Measurements from ENCODE around the gene NAV3.

NAV3 gene

DNA sequence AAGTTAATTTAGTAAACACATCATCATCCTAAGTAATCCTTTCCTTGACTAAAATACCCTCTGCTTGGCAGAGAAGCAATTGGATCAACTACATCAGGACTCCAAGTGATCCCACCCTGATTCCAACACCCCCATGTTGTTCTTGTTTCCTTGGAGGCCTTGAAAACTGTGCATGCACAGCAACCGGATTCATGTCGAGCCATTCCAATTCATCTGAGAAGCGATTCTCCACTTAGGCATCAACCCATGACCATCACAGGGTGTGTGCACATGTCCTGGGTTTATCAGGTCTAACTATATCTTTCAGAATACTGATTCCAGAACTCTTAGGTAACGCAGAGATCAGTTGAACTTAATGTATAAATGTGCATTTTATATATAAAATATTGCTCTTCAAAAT, 163.0 kb downstream of the NAV3 start:
- H3K4me3 ChIP-seq (ENCODE audit: low read depth, low read length) = no peak overlapping the region
- in situ Hi-C loops (cut with HindIII; ENCODE audit: low pct_ligation_motif_present, low sequenced_read_pairs) = no loop called here
- H3K36me3 ChIP-seq (replicated peaks) = peaks cover 3% of the 10 kb centered on the region
- TF ChIP-seq, protein P1, sequence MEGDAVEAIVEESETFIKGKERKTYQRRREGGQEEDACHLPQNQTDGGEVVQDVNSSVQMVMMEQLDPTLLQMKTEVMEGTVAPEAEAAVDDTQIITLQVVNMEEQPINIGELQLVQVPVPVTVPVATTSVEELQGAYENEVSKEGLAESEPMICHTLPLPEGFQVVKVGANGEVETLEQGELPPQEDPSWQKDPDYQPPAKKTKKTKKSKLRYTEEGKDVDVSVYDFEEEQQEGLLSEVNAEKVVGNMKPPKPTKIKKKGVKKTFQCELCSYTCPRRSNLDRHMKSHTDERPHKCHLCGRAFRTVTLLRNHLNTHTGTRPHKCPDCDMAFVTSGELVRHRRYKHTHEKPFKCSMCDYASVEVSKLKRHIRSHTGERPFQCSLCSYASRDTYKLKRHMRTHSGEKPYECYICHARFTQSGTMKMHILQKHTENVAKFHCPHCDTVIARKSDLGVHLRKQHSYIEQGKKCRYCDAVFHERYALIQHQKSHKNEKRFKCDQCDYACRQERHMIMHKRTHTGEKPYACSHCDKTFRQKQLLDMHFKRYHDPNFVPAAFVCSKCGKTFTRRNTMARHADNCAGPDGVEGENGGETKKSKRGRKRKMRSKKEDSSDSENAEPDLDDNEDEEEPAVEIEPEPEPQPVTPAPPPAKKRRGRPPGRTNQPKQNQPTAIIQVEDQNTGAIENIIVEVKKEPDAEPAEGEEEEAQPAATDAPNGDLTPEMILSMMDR (IDR thresholded peaks at IDR 0.05; ENCODE audit: low read depth, low read length, missing control alignments) = no peak
- DNase-seq = no peak
- no peaks in the 10 kb centered on the region for H3K27me3 ChIP-seq (replicated peaks)
- H3K27ac ChIP-seq = no peak overlapping the region

DNA sequence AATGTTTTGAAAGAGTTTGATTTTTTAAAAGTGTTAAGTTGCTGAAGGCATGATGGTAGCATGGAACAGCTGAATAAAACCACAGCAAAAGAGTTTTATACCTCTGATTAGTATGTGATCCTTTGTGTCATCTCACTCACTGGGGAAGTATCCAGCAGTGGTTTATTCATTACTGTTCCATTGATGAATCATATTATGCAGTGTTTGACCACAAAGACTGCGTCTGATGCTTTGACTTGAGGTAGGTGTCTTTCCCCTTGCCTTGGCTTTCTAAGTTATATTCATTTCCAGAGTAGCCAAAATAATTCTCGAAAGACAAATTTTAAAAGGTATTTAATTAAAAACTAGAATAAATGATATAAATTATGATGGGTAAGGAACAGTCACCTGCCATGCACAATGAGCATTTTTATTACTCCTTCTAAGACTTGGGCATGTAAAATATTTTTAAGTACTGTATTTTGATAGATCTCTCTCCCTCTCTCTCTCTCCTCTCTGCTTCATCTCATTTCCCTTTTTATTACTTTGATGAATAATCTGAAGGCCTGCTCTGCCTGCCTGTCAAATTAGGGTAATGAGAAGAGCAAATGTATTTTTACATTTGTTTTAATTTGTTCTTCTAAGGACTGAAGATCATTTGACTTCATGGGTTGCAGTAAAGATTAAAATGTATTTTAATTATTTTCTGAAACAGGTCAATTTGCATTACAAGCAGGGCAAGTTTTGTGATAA, 164.9 kb downstream of the NAV3 start:
- H3K36me3 ChIP-seq (replicated peaks) = no peaks in the 10 kb centered on the region
- TF ChIP-seq, protein P1 (IDR thresholded peaks at IDR 0.05; ENCODE audit: low read depth, low read length, missing control alignments) = no peak
- DNase-seq = peak; percentile 76
- H3K27ac ChIP-seq = no peak overlapping the region
- in situ Hi-C loops (cut with HindIII; ENCODE audit: low pct_ligation_motif_present, low sequenced_read_pairs) = no loop called here
- H3K4me3 ChIP-seq (ENCODE audit: low read depth, low read length) = no peak overlapping the region
- no peaks in the 10 kb centered on the region for H3K27me3 ChIP-seq (replicated peaks)

DNA sequence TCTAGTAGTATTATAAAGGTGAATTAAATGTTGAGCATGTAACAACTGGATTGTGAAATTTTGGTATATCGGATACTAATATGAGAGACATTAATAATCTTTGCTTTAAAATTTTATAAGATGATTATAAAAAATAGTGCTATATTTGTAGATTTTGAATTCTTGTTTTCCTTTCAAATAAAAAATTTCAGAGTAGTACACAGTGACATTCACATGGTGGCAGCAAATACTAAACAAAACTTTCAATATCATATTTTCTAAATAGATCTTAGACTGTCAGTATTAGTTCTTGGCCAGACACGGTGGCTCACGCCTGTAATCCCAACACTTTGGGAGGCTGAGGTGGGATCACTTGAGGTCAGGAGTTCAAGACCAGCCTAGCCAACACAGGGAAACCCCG, 166.0 kb downstream of the NAV3 start:
- no peaks in the 10 kb centered on the region for H3K27me3 ChIP-seq (replicated peaks)
- H3K27ac ChIP-seq = no peak overlapping the region
- DNase-seq = no peak
- H3K4me3 ChIP-seq (ENCODE audit: low read depth, low read length) = no peak overlapping the region
- in situ Hi-C loops (cut with HindIII; ENCODE audit: low pct_ligation_motif_present, low sequenced_read_pairs) = no loop called here
- H3K36me3 ChIP-seq (replicated peaks) = no peaks in the 10 kb centered on the region
- TF ChIP-seq, protein P1 (IDR thresholded peaks at IDR 0.05; ENCODE audit: low read depth, low read length, missing control alignments) = no peak

DNA sequence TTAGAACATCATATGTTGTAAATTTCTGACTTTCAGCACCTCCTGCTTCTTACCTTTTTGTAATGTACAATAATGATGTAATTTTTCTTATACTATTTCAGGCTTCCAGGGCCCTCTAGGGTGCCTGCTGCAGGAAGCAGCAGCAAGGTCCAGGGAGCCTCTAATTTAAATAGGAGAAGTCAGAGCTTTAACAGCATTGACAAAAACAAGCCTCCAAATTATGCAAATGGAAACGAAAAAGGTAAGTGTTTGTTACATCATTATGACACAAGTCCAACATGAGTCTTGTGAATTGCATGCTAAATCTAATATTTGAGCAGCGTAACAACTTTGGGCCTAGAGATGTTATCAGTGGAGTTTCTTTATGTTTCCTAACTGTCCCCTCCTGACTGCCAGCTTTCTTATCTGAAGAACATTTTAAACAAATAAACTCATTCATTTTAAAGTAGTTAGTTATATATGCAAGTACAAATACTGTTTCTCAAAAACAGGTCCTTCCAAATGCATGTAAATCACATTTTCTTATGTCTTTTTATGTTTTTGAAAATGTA, 167.6 kb downstream of the NAV3 start:
- in situ Hi-C loops (cut with HindIII; ENCODE audit: low pct_ligation_motif_present, low sequenced_read_pairs) = no loop called here
- TF ChIP-seq, protein P1 (IDR thresholded peaks at IDR 0.05; ENCODE audit: low read depth, low read length, missing control alignments) = no peak
- Histone ChIP-seq H3K27me3 (replicated peaks) (no peaks in the 10 kb centered on the region), H3K4me3 (ENCODE audit: low read depth, low read length) (no peak overlapping the region), H3K27ac (no peak overlapping the region), H3K36me3 (replicated peaks) (no peaks in the 10 kb centered on the region)
- DNase-seq = no peak

DNA sequence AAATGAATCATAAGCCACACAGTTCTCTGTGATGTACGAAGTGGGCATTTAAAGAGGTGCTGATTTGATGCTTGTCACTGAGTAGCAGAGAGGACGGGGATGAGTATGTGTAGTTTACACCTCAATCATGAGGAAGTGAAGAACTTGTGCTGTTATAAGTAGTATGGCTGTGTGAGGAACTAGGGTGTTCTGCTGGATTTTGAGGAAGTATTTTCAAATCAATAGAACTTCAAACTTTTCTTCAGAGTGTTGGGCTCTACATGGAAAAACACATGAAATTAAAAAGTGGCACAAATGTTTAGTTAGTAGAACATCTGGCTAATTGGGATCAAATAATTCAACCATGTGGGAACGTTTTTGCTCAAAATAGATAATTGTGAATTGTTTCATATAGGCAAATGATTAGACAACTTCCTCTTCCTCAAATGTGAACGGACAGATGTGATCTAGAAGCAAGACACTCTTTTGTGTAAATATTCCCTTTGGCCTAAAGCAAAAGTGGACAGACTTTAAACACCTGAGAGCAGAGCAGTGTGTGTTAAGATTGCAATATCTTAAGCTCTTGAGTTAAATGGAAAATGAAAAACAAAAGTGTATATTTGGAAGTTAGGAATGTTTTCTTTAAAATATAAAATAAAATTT, 168.5 kb downstream of the NAV3 start:
- in situ Hi-C loops (cut with HindIII; ENCODE audit: low pct_ligation_motif_present, low sequenced_read_pairs) = no loop called here
- Histone ChIP-seq H3K27ac (no peak overlapping the region), H3K27me3 (replicated peaks) (no peaks in the 10 kb centered on the region), H3K36me3 (replicated peaks) (no peaks in the 10 kb centered on the region), H3K4me3 (ENCODE audit: low read depth, low read length) (no peak overlapping the region)
- DNase-seq = no peak
- TF ChIP-seq, protein P1 (IDR thresholded peaks at IDR 0.05; ENCODE audit: low read depth, low read length, missing control alignments) = no peak
